ENCODE results near the gene CPZ. TPM values are rescaled to one million over a fixed set of nuclear protein-coding genes. Genes with fewer than 3 reads are reported as not detected.

CPZ gene
- total RNA-seq, 1 experiment from 2014 or later = 37.3 TPM

DNA sequence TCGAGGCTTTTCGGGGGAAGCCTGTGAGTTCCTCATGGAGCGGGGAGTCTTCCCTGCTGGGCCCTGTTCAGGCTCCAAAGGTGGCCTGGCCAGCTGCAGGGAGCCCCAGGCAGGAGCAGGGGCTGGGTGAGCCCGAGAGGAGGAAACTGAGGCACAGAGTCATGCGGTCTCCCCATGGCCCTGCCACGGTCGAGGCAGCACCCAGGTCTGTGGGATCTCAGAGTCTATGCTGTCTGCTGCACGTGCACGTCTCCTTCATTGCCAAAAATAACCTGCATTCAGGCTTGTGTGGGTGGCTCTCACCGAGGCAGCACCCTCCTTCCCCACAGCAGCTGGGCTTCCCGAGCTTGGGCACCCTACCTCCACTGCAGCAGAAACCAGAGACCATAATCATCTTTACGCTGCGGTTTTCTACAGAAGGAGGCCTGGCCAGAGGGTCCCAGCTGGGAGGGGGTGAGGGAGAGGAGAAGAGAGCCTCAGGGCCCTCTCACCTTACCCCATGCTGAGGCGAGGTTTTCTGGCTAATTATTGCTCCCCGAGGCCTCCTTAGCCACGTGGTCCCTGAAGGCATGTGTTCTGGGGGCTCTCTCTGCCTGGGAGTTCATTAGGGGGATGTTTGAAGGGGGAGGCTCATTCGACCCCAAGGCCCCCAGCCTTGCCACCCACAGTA, 64.3 kb downstream of the CPZ start:
- H3K27me3 Mint-ChIP-seq (ENCODE audit: low read depth) = peaks cover 30% of the 10 kb centered on the region
- Histone ChIP-seq H4K8ac (replicated peaks; ENCODE audit: insufficient read length, low read depth, low read length) (no peak overlapping the region), H3K4me1 (ENCODE audit: insufficient read depth, low read length) (no peaks in the 10 kb centered on the region), H3K79me2 (ENCODE audit: insufficient read depth, low read length) (no peaks in the 10 kb centered on the region), H2AFZ (ENCODE audit: low read length) (no peak overlapping the region), H3K56ac (ENCODE audit: insufficient read length, low read depth, low read length) (no peak overlapping the region), H3K27me3 (ENCODE audit: insufficient read depth, low read length) (no peaks in the 10 kb centered on the region), H2BK20ac (ENCODE audit: low read depth, low read length, poor library complexity, severe bottlenecking) (no peak overlapping the region), H2BK120ac (ENCODE audit: low read depth, low read length, poor library complexity, severe bottlenecking) (no peak overlapping the region), H4K91ac (ENCODE audit: insufficient read length, low read depth, low read length) (no peak overlapping the region), H2BK5ac (ENCODE audit: insufficient read length, low read length) (no peak overlapping the region), H3K23me2 (ENCODE audit: insufficient read length, low read depth, low read length, poor library complexity, severe bottlenecking) (no peaks in the 10 kb centered on the region), H2BK12ac (ENCODE audit: insufficient read length, low read depth, low read length) (no peak overlapping the region), H3K14ac (ENCODE audit: insufficient read depth, low read length) (no peak overlapping the region; the same call in 1 of the 2 replicates), H3K4ac (ENCODE audit: low read depth, low read length) (no peak overlapping the region), H3T11ph (ENCODE audit: low read length) (no peak overlapping the region), H3K18ac (ENCODE audit: insufficient read length, low read depth, low read length) (no peak overlapping the region), H2AK5ac (ENCODE audit: insufficient read length, low read length) (no peak overlapping the region), H3K9ac (ENCODE audit: extremely low read depth, insufficient read length, low read length) (no peak overlapping the region), H3K27ac (ENCODE audit: insufficient read length, low read depth, low read length) (no peak overlapping the region), H4K20me1 (ENCODE audit: control insufficient read depth, insufficient read depth, insufficient read length) (no peaks in the 10 kb centered on the region), H3K79me1 (ENCODE audit: insufficient read depth, low read depth, low read length, poor library complexity, severe bottlenecking) (no peaks in the 10 kb centered on the region), H4K5ac (ENCODE audit: insufficient read length, low read depth, low read length) (no peak overlapping the region), H3K4me2 (ENCODE audit: insufficient read depth, insufficient read length, low read length) (no peak overlapping the region), H2BK15ac (ENCODE audit: low read depth, low read length) (no peak overlapping the region), H3K9me3 (ENCODE audit: control insufficient read depth, low read depth, low read length) (no peaks in the 10 kb centered on the region), H3K23ac (ENCODE audit: insufficient read length, low read depth, low read length) (no peak overlapping the region)
- H3K36me3 Mint-ChIP-seq (ENCODE audit: insufficient read depth in 1 of 3, low read depth in 3 of 3) = no peaks in the 10 kb centered on the region
- DNase-seq = no peak
- WGBS (ENCODE audit: extremely low coverage, insufficient read length, low lambda C conversion rate) = no CpG with 5 or more reads among the region's 17 CpGs
- H3K27ac Mint-ChIP-seq = no peak overlapping the region
- peaks cover 0 to 7% of the 10 kb centered on the region in 2 experiments; a peak in 2 of 5 replicates for H3K9me3 Mint-ChIP-seq
- H3K4me3 Mint-ChIP-seq = no peak overlapping the region
- TF ChIP-seq, protein P1, sequence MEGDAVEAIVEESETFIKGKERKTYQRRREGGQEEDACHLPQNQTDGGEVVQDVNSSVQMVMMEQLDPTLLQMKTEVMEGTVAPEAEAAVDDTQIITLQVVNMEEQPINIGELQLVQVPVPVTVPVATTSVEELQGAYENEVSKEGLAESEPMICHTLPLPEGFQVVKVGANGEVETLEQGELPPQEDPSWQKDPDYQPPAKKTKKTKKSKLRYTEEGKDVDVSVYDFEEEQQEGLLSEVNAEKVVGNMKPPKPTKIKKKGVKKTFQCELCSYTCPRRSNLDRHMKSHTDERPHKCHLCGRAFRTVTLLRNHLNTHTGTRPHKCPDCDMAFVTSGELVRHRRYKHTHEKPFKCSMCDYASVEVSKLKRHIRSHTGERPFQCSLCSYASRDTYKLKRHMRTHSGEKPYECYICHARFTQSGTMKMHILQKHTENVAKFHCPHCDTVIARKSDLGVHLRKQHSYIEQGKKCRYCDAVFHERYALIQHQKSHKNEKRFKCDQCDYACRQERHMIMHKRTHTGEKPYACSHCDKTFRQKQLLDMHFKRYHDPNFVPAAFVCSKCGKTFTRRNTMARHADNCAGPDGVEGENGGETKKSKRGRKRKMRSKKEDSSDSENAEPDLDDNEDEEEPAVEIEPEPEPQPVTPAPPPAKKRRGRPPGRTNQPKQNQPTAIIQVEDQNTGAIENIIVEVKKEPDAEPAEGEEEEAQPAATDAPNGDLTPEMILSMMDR (conservative IDR thresholded peaks at IDR 0.05) = no peak
- H3K4me1 Mint-ChIP-seq = peaks cover 7 to 8% of the 10 kb centered on the region in 2 experiments
